Thyroid gland (tissue), 4 donors: ENCODE data around the gene RAET1E.
"Not testable (repeated sequence)": the region's sequence is repeated elsewhere in the genome, so short reads cannot be mapped to it uniquely, and the experiment has no call there.

Source experiments
- CTCF ChIP-seq, 6 experiments: fragments of 200-600 bp in 3 of 6; fragments of 450-650 bp in 3 of 6; sonication (generic) in 3 of 6; IDR thresholded peaks; one replicate each; pipeline ENCODE4 v1.5.1; 2016 to 2019; ENCODE audit warnings: antibody characterized with exemption in 6 of 6, mild to moderate bottlenecking in 2 of 6, inconsistent platforms in 1 of 6, moderate library complexity in 1 of 6
- POLR2A ChIP-seq, 2 donors: fragments of 450-650 bp; IDR thresholded peaks; one replicate each; pipeline ENCODE4 v1.6.1; 2017; ENCODE audit warnings: antibody characterized with exemption in 2 of 2, mild to moderate bottlenecking in 2 of 2, moderate library complexity in 1 of 2

- TF ChIP-seq CTCF, POLR2A (IDR thresholded peaks at IDR 0.05): not testable (repeated sequence)
Observed at GRCh38 chr6:149943321-149943720, 45.4 kb upstream of the RAET1E start.
